HG02840 (cell line): ENCODE data around the gene NT5M.
"Not testable (repeated sequence)": the region's sequence is repeated elsewhere in the genome, so short reads cannot be mapped to it uniquely, and the experiment has no call there.

Experiments
- ATAC-seq: cut with Tn5 transposase; IDR thresholded peaks from one replicate; pipeline ENCODE4 v1.9.1; 2021; ENCODE audit warnings: mild to moderate bottlenecking, moderate library complexity, moderate number of reproducible peaks; ENCODE audit not compliant: unreplicated experiment, low FRiP score

The NT5M gene

DNA sequence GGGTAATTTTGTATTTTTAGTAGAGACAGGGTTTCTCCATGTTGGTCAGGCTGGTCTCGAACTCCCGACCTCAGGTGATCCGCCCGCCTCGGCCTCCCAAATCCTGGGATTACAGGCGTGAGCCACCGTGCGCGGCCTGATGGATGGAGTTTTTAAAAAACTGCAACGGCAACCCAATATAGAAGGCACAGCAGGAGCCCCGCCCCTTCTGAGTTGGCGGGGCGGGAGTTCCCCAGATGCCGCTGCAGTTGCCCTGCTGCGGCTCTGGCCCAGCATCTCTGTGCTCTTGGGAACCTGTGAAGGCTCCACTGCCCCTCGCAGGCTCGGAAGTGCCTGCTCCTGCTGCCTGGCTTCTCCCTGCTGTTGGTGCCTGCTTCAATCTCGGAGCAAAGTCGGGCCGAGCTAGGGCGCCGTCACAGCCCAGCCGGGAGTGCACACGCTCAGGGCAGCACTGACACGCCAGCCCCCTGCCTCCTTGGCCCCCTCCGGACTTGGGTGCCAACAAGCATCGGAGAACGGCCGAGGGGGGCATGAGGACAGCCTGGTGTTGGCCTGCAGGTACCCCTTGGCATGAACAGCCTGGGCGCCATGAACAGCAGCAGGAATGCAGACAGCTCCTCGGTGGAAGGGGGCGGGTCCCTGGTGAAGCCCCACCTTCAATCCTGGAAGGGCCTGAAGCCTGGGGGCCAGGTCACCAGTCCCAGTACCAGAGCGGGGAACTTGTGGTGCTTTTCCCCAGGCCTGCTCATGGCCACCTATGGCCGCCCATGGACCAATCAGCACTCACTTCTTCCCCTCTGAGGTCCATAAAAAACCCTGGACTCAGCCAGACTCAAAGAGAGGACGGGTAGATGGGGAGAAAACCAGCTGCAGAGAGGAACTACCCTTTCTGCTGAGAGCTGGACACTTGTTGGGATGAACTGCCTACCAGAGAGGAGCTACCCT lies 2.3 kb upstream of the NT5M start:
- no peak for ATAC-seq

DNA sequence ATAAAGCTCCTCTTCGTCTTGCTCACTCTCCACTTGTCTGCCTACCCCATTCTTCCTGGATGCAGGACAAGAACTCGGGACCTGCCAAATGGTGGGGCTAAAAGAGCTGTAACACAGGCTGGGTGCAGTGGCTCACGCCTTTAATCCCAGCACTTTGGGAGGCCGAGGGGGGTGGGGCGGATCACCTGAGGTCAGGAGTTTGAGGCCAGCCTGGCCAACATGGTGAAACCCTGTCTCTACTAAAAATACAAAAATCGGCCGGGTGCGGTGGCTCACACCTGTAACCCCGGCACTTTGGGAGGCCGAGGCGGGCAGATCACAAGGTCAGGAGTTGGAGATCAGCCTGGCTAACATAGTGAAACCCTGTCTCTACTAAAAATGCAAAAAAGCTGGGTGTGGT lies 1.5 kb upstream of the NT5M start:
- ATAC-seq: not testable (repeated sequence)

DNA sequence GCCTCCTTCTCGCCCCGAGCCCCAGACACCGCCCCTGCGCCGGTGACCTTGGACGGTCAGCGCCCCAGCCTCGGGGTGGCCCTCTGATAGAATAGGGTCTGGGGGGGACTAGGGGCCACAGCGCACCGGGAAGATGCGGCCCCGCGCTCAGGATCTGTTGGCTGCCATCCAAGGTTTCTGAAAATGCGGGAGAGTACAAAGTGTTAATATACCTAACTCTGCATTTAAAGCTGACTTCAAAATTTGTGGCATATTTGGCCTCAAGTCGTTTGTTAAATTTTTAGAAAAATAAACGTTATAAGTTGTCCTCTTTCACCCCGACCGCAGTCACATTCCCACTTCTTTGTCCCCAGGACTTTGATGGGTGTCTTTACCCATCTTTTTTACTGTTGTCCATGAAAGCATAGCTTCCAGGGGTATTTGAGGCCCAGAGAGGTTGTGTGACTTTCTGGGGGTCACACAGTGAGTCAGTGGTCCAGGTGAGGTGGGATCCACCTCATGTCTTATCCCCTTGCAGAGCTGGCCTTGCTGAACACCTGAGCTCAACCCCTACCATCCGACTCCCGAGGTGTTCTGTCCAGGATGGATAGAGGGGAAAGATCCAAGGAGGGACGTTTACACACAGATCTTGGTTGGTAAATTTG lies 796 bp downstream of the NT5M start:
- ATAC-seq: no peak

DNA sequence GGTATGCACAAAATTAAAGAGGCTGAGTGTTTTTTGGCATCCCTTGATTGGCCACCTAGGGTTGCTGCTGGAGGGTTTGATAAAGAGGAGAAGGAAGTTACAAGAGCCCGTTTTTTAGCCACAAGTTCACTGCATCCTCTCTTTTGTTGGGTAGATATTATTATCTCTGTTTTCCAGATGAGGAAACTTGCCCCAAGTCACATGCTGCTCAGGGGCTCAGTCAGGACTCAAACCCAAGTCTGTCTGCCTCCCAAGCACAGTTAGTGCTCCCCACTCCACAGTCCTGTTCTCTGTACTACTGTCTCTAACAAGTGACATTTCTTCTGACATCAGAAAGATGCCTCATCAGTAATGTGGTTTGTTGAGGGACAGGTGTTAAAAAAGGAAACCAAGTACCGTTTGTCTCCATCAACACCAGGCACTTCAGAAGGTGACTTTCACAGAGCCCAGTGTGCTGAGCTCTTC lies 1.4 kb downstream of the NT5M start:
- no peak for ATAC-seq

DNA sequence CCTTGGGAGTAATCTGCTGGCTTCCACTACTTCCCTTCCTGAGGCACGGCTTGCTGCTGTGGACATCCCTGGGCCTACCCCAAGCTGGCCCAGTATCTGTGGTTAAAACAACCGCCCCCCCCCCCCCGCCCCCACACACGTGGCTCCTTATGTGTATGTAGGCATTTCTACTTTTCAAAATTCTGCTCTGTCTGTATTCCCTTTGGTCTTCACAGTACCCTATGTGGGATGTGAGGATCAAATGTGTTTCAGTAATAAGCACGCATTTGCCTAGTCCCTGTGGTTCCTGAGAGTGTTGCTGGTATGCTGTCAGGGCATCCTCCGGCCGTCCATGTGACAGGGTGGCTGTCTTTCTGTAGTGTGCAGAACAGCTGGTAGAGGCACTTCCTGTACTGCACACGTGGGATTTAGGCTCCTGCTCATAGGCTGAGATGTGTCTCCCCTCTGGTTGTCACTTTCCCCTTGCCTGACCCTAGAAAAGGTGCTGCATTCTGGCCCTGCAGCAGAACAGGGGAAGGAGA lies 2.2 kb downstream of the NT5M start:
- ATAC-seq: no peak

DNA sequence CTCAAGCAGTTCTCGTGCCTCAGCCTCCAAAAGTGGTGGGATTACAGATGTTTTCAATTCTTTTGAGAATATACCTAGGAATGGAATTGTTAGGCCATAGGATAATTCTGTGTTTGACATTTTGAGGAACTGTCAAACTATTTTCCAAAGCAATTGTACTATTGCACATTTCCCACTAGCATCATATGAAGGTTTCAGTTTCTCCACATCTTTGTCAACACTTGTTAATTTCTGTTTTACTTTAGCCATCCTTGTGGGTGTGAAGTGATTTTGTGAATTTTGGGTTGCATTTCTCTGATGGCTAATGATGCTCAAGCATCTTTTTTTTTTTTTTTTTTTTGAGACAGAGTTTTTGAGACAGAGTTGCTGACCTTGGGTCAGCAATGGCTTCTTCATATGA lies 6.2 kb downstream of the NT5M start:
- ATAC-seq: no peak

DNA sequence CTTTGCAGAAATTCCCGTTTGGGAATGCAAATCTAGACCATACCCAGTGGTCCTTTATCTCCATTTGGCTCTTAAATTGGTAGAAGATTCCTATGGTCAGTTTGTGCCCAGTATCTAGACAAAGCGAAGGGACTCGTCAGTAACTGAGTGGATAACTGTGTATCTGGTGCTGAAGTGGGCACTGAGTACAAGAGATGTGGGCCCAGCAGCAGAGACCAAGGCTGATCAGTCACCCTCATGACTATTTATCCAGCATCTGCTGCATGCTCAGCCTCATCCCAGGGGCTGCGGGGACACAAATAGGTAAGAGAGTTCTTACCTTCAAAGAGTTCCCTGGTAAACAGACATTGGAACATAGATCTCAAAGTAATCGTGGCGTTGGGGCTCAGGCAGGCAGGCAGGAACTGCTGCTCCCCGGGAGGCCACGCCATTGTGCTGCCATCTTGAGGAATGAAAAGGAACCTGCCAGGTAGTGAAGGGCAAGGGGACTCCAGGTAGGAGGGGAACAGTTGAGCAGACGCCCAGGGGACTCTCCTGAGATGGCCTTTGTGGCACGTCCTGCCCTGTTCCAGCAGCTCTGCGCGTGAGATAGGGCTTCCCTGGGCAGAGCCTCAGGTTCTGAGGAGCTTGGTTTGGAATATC lies 10.3 kb downstream of the NT5M start:
- no peak for ATAC-seq

DNA sequence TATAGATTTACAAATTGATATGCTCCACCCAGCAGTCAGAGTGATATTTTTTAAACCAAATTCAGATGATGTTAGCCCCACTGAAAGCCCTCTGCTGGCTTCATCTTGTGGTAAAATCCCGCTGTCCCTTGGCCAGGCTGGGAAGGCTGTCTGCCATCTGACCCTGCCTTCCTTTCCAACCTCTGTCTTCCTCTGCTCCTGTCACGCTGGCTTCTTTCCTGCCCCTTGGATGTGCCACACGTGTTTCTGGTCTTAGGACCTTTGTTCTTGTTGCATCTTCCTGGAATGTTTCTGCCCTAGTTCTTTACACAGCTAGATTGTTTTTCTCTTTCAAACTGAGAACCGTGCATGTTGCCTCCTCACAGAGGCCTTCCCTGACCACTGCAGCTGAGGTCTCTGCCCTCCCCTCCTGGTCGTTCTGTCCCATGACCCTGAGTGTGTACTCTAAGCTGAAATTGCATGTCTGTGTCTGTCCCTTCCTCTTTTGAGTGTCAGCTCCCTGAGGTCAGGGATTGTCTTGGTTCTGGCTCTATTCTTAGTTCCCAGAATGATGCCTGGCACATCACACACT lies 11.4 kb downstream of the NT5M start:
- ATAC-seq: no peak

DNA sequence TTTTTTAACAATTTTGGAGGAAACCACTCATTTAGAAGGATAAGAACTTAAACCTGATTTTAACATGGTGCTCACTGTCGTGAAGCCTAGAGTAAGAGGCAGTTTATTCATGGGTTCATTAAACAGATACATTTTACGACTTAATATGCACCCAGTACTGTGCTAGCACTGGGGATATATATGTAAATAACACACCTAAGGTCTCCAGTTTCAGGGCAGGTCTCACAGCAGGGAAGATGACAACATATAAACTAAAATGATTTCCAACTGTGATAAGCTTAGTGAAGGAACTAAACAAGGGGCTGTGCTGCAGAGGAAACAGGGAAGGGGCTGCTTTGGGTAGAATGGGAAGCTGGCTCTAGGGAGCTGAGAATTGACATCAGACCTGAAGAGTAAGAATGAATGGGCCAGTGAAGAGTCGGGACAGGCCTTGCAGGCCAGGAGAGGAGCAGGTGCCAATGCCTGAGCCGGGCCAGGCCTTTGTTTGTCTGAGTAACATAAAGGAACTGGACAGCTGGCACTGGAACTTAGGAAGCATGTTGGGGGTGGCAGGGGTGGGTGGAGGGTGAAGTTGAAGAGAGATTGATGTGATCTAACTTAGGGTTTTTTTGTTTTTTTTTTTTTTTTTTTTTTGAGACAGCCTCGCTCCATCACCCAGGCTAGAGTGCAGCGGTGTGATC lies 12.1 kb downstream of the NT5M start:
- ATAC-seq: no peak

DNA sequence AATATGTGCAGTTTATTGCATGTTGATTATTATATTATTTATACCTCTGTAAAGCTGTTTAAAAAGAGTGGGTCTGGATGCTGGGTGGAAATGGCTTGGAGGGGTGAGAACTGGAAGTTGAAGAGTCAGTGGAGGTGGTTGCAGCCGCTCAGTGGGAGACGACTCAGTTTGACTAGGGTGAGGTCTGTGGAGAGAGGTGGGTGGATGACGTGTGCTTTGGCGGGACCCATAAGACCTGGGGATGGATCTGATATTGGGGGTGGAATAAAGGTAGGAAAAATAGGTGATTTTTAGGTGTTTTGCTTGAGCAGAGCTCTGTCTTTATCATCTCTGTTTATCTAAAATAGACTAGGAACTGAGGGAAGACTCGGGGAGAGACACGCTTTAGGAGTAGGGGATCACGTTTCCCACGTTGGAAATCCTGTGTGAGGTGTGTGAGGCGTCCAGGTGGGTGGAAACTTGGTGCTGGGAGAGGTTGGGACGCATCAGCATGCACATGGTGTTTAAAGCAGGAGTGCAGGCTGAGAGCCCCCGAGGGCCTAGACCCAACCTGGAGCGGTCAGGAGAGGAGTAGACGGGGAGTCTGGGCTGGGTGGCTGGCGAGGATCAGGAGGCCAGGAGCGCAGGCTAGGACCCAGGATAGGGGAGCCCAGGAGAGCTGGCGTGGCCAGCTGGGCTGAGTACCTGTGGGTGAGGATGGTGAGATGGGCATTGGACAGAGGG lies 17.2 kb downstream of the NT5M start:
- ATAC-seq: no peak

DNA sequence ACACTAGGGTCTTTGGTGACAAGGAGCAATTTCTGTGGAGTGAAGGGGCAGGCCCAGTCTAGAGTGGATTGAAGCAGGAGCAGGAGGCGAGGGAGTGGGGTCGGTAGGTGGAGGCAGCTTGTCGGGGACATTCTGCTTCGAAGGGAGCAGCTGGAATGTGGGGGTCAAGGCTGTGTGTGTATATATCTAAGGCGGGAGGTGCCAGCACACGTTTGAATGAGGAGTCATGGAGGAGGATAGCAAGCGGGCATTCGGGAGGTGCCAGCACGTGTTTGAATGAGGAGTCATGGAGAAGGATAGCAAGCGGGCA lies 17.7 kb downstream of the NT5M start:
- ATAC-seq: no peak

DNA sequence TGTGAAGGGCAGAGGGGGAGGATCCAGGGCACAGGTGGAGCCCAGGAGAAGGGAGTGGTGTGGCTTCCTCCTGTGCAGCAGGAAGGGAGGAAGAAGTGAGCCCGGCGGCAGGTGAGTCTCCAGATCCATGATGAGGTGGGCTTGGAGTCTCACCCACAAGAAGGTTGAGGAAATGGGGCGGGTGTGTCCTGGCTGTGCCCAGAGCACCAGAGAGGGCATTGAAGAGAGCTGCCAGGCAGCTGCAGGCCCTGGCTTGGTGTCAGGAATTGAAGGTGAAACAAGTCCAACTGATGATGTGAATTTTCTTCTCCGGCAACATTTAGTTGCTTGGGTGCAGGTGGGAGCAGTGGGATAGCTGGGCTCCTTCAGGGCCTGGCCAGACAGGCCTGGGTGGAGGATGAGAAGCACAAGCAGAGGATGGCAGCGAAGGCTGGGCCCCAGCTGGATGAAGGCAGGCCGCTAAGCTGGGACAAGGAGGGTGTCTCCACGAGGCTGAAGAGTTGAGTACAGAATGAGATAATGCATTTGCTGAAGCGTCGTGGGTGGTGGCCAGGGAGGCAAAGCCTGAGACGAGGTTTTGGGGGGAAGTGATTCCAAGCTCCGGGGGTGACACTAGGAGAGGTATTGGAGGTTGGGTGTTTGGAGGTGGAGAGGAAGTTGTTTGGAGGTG lies 18.3 kb downstream of the NT5M start:
- no peak for ATAC-seq

DNA sequence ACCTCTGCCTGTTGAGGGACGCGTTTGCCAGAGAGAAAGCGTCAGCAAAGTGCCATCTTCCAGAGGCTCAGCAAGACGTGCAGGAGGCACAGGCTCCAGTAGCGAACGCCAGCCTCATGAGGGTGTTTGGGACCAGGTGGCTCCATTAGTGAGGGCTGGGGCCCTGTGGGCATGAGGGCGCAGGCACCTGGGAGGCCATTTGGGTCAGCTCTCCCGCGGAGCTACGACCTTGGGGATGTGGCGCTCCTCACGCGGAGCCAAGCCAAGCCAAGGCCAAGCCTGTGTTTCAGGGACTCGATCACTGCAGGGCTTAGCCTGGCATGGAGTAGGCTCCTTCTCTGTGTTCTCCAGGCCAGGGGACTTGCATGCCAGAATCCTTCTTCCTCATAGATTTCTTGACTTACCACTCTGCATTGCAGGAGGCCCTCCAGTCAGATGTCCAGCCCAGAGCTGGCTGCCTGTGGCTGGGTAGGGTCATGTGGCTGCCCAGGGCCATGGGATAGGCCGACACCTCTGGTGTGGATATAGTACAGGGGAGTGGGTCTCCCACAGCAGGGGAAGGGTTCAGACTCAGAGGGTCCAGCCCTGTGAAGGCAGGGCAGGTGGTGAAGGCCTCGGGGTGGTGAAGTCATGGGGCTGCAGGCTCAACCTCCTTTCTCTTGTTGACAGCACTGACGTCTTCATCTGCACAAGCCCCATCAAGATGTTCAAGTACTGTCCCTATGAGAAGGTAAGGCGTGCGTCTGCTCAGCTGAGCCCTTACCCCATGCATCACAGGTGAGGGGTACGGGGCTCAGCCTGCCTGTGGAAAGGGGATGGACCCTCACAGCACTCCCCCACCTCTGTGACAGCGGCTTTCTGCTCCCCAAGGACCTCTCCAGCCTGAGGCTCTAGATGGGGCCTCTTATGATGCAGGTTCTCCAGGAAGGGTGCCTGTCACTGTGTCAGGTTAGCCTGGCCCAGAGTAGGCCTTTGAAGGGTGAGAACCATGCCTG lies 19.6 kb downstream of the NT5M start:
- no peak for ATAC-seq

DNA sequence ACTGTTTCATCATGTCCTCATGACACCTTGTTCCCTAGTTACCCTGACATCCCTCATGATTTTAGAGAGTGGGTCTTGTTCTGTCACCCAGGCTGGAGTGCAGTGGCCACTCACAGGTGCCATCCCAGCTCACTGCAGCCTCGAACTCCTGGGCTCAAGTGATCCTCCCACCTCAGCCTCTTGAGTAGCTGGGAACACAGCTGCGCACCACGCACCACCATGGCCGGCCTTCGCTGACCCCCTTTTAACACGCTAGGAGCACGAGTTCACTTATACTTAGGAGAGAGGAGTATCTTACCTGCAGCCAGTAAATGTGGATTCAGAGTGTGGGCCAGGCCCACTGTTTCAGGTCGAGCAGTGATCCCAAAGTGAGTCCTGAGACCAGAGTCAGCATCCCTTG lies 21.4 kb downstream of the NT5M start:
- ATAC-seq: no peak

DNA sequence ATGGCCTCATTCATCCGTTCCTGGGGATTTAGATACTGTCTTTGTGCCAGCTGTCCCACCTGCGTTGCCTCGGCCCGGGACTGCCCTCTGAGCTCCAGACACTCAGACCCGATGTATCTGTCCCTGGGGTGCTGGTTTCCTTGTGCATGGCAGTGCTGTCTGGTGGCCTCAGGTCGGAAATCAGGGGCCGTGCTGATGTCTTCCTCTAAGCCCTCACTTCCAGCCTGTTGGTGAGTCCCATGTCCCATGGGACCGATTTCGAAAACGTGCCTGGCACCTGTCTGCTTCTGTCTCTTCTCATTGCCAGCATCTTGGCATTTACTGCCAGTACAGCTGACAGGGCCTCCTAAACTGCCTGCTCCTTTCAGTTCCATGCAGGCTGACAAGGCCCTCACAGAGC lies 22.1 kb downstream of the NT5M start:
- ATAC-seq: no peak

DNA sequence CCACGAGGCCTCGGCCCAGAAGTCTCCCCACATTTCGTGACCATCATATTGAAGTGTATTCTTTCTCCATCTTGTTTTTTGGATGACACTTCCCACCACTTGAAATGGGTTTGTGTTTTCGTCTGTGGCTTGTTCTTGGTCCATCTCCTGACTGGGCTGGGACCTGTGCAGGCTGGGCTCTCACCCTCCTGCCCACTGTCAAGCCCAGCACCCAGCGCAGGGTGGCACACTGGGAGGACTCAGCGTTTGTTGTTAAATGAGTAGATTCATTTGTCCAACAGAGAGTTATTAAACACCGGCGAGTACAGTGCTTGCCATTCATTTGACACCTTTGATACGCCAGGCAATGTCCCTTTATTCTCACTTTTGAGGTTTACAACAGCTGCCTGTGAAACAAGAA lies 22.6 kb downstream of the NT5M start:
- no peak for ATAC-seq

DNA sequence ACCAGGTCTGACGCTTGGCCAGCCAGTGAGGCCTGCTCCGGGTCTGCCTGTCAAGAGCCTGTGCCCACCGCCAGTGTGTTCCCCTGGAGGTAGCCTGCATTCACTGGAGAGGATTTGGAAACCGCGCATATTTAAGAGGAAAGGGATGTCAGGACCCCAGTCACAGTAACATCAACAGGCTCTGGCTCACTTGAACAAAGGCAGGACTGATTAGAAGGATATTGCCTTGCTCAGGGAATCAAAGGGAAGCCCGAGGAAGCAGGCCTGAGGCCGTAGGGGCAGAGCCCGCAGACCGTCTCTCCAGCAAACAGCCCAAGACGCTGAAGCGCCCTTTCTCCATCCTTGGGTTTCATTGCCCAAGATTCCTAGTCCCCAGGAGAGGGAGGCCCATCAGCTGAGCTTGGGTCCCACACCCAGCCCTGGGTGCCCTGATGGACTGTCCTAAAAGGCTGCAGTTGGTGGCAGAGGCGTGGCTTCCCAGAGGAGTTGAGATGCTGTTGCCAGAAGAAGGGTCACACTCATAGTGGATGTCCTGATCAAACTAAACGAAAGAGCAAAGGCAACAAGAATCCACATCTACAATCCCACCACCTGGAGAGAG lies 23.2 kb downstream of the NT5M start:
- no peak for ATAC-seq

DNA sequence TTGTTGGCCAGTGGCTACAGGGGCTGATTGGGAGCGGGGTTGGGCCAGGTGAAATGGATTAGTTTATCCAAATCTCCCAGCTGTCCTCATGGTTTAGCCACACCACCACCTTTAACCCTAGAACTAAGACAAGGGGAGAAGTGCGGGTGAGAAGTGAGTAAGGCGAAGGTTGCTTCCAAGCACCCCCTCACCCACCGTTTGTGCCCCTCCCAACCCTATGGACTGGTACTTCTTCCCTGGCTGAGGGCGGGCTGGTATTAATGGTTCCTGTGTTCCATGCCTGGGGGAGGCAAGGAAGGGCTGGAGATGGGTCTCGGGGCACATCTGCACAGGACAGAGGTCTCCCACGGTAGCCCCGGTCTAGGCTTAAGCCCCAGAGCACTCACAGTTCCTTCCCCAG lies 25.1 kb downstream of the NT5M start:
- no peak for ATAC-seq
